ENCODE results near the gene SORCS1.

GRCh38 chr10:107133656-107134055 lies 30.9 kb downstream of the SORCS1 start:
- TF ChIP-seq CTCF (IDR thresholded peaks at IDR 0.05; ENCODE audit: low read length) = no peak
- no peak for TF ChIP-seq EZH2 (IDR thresholded peaks at IDR 0.05; ENCODE audit: borderline replicate concordance, low read length)
